ENCODE results near the gene PSME4. TPM values are rescaled to one million over a fixed set of nuclear protein-coding genes. Genes with fewer than 3 reads are reported as not detected.

PSME4 gene
- total and polyA plus RNA-seq, 2 experiments from 2014 or later: 44.7 to 98.6 TPM

- Histone ChIP-seq H3K27ac (ENCODE audit: low read depth) (no peak overlapping the region), H3K36me3 (ENCODE audit: insufficient read depth) (peaks cover 55% of the 10 kb centered on the region), H4K20me1 (replicated peaks; ENCODE audit: insufficient read depth) (no peaks in the 10 kb centered on the region; the same call in 1 of the 2 replicates), H3K4me3 (no peak overlapping the region), H3K79me2 (replicated peaks; ENCODE audit: insufficient read depth) (no peaks in the 10 kb centered on the region), H3K27me3 (ENCODE audit: insufficient read depth) (no peaks in the 10 kb centered on the region), H3K4me2 (no peak overlapping the region), H2AFZ (no peak overlapping the region), H3K9me2 (ENCODE audit: insufficient read depth) (no peaks in the 10 kb centered on the region), H3F3A (replicated peaks; ENCODE audit: low read depth) (no peaks in the 10 kb centered on the region), H3K4me1 (ENCODE audit: insufficient read depth) (no peaks in the 10 kb centered on the region)
- peaks cover 68% of the 10 kb centered on the region for H3K36me3 Mint-ChIP-seq (ENCODE audit: low read depth)
- H3K27me3 Mint-ChIP-seq (ENCODE audit: insufficient read depth, low read depth, poor library complexity): peaks cover 4% of the 10 kb centered on the region
- ATAC-seq: no peak
- no peak overlapping the region for H3K4me3 Mint-ChIP-seq
- DNase-seq (ENCODE audit: low spot score): no peak
- no peaks in the 10 kb centered on the region for H3K9me3 Mint-ChIP-seq
- TF ChIP-seq ZNF331 (CRISPR knock-in tag; IDR thresholded peaks at IDR 0.05; ENCODE audit: low read depth): no peak
- TF ChIP-seq REST (IDR thresholded peaks at IDR 0.05; ENCODE audit: unreplicated experiment): no peak
- TF ChIP-seq CTCF (conservative IDR thresholded peaks at IDR 0.05; ENCODE audit: low read depth in 2 of 2): no peak
- no peak for TF ChIP-seq EZH2phosphoT487 (IDR thresholded peaks at IDR 0.05; ENCODE audit: unreplicated experiment)
- no peak for TF ChIP-seq ZNF114 (CRISPR knock-in tag; IDR thresholded peaks at IDR 0.05)
- TF ChIP-seq STAT1 (IDR thresholded peaks at IDR 0.05; ENCODE audit: unreplicated experiment): no peak
- TF ChIP-seq NANOG (IDR thresholded peaks at IDR 0.05; ENCODE audit: borderline replicate concordance): no peak
- no peak for TF ChIP-seq CREB1 (CRISPR knock-in tag; IDR thresholded peaks at IDR 0.05; ENCODE audit: low read depth)
- no peak for TF ChIP-seq ZNF462 (CRISPR knock-in tag; IDR thresholded peaks at IDR 0.05)
- no peak for TF ChIP-seq POLR2AphosphoS5 (IDR thresholded peaks at IDR 0.05; ENCODE audit: low read depth)
- TF ChIP-seq JUNB (IDR thresholded peaks at IDR 0.05; ENCODE audit: unreplicated experiment): no peak
- TF ChIP-seq EZH2 (IDR thresholded peaks at IDR 0.05; ENCODE audit: low read depth, unreplicated experiment): no peak
- no peak for TF ChIP-seq ETS1 (IDR thresholded peaks at IDR 0.05)
- H3K4me1 Mint-ChIP-seq: no peaks in the 10 kb centered on the region
- no peak overlapping the region for H3K27ac Mint-ChIP-seq
Observed at GRCh38 chr2:53901192-53901591, 69.6 kb downstream of the PSME4 start.

Data from GM23338 (cell line).